ENCODE measurements around the gene WDR27. TPM values are rescaled to one million over a fixed set of nuclear protein-coding genes. Genes with fewer than 3 reads are reported as not detected.
"Not testable (repeated sequence)": the region's sequence is repeated elsewhere in the genome, so short reads cannot be mapped to it uniquely, and the experiment has no call there.

The WDR27 gene
- total RNA-seq, 2 experiments from 2014 or later: 37.9 to 38.3 TPM

- intact Hi-C loops (cut with micrococcal nuclease): loop anchor here (2.0 to 5.0 kb wide), 2 partner anchors 489 to 591 kb away; partner anchors contain the start of gene DLL1
- CTCF ChIA-PET: interaction anchor here (1.0 to 1.1 kb wide), 2 partner anchors 16 to 23 kb away, joined by 3 read pairs; no protein-coding TSS in a partner anchor
- H3K9me3 Mint-ChIP-seq: no peaks in the 10 kb centered on the region
- no peaks in the 10 kb centered on the region for H3K27me3 Mint-ChIP-seq (ENCODE audit: low read depth)
- H3K4me3 Mint-ChIP-seq: peak overlapping the region; percentile 85
- H3K27ac Mint-ChIP-seq: peak overlapping the region; percentile 79
- peak; percentile 13 for DNase-seq
- peaks cover 38% of the 10 kb centered on the region for H3K4me1 Mint-ChIP-seq (ENCODE audit: low read depth)
- peaks cover 29% of the 10 kb centered on the region for H3K36me3 Mint-ChIP-seq (ENCODE audit: low read depth)
These were observed 397 bp downstream of the WDR27 start for GRCh38 chr6:169701311-169701953.

GRCh38 chr6:169700296-169700695, 1.5 kb downstream of the WDR27 start:
- CTCF ChIA-PET: interaction anchor here (0.6 kb wide), 1 partner anchor 390 kb away, joined by 3 read pairs; no protein-coding TSS in a partner anchor
- H3K27ac Mint-ChIP-seq: no peak overlapping the region
- H3K9me3 Mint-ChIP-seq: peaks cover 4% of the 10 kb centered on the region

DNA sequence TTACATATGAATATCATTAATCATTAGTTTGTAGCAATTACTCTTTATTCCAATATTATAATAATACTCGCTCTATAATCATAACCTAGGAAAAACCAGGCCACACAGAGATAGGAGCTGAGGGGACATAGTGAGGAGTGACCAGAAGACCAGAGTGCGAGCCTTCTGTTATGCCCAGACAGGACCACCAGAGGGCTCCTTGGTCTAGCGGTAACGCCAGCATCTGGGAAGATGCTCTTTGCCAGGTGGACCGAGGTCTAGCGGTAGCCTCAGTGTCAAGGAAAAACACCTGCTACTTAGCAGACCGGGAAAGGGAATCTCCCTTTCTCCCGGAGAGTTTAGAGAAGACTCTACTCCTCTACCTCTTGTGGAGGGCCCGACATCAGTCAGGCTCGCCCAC, 4.7 kb downstream of the WDR27 start:
- Mint-ChIP-seq H3K9me3 (peaks cover 11% of the 10 kb centered on the region), H3K4me1 (ENCODE audit: low read depth) (peaks cover 12% of the 10 kb centered on the region), H3K36me3 (ENCODE audit: low read depth) (peaks cover 33% of the 10 kb centered on the region)
- intact Hi-C loops (cut with micrococcal nuclease); H3K27ac Mint-ChIP-seq; H3K4me3 Mint-ChIP-seq; CTCF ChIA-PET; H3K27me3 Mint-ChIP-seq (ENCODE audit: low read depth): not testable (repeated sequence)
- DNase-seq: peak; percentile 32

More at GRCh38 chr6:169700296-169700695, 1.5 kb downstream of the WDR27 start:
- H3K36me3 Mint-ChIP-seq (ENCODE audit: low read depth): peaks cover 31% of the 10 kb centered on the region
- H3K4me1 Mint-ChIP-seq (ENCODE audit: low read depth): peaks cover 30% of the 10 kb centered on the region
- H3K4me3 Mint-ChIP-seq: peak overlapping the region; percentile 2
- no peak for DNase-seq
- no peaks in the 10 kb centered on the region for H3K27me3 Mint-ChIP-seq (ENCODE audit: low read depth)
- intact Hi-C loops (cut with micrococcal nuclease): loop anchor here (2.0 to 5.0 kb wide), 2 partner anchors 487 to 592 kb away; partner anchors contain the start of gene DLL1

DNA sequence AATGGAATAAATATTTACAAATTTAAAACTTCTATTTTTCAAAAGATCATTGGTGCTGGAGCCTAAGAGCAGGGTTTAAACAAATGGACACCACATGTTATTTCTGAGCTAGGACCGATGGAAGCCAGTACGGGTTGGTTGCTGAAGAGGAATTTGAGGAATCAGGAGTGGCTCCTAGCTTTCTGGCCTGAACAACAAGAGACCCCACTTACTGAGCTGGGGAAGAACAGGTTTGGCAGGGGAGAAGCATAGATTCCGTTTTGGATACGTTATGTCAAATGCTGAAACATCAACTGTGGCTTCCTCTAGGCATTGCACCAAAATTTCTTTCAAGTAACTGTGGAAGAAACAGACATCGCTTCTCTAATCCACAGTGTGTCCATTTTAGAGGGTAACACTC, 6.7 kb downstream of the WDR27 start:
- Mint-ChIP-seq H3K4me3 (no peak overlapping the region), H3K27ac (no peak overlapping the region), H3K4me1 (ENCODE audit: low read depth) (peaks cover 7% of the 10 kb centered on the region), H3K36me3 (ENCODE audit: low read depth) (peaks cover 42% of the 10 kb centered on the region), H3K9me3 (peaks cover 11% of the 10 kb centered on the region), H3K27me3 (ENCODE audit: low read depth) (no peaks in the 10 kb centered on the region)
- DNase-seq: no peak
- CTCF ChIA-PET: interaction anchor here (0.9 kb wide), 1 partner anchor 99 kb away, joined by 4 read pairs; no protein-coding TSS in a partner anchor
- intact Hi-C loops (cut with micrococcal nuclease): no loop called here

DNA sequence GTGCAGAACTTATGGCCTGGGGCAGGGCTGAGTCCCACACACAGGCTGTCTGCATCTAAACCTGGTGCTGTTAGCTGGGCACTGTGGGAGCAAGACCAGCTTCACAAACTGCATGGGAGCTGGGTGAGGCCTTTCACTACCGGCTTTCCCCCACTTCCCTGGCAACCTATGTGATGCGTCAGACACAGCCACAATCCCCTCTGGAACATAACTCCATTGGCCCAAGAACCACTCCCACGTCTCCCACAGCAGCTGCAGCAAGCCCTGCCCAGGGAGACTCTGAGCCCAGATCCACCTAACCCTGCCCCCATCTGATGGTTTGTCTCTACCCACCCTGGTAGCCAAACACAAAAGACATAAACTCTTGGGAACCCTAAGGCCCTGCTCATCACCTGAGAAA, 9.3 kb downstream of the WDR27 start:
- Mint-ChIP-seq H3K4me3 (no peak overlapping the region), H3K36me3 (ENCODE audit: low read depth) (peaks cover 49% of the 10 kb centered on the region), H3K4me1 (ENCODE audit: low read depth) (peaks cover under 1% of the 10 kb centered on the region), H3K9me3 (peaks cover 11% of the 10 kb centered on the region), H3K27ac (no peak overlapping the region), H3K27me3 (ENCODE audit: low read depth) (no peaks in the 10 kb centered on the region)
- intact Hi-C loops (cut with micrococcal nuclease): no loop called here
- no peak for DNase-seq
- CTCF ChIA-PET: interaction anchor here (0.7 to 0.9 kb wide), 2 partner anchors 16 to 301 kb away, joined by 3 to 4 read pairs; no protein-coding TSS in a partner anchor

DNA sequence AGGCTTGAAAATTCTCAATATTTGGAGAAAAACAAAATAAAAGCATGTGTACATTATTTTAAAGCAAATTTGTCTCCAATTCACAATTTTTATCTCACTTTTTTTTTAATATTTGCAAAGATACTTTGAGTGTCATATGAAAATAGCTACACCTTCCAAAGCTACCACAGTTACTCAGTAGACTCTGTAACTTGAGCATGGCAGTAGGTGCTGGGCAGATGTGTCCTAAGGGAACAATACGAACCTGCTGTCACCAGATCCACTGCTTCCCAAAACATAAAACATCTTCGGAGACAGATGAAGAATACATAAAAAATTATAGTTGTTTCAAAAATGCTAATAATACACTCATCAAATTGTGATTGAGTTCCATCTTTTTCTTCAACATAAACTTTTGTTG, 10.6 kb downstream of the WDR27 start:
- intact Hi-C loops (cut with micrococcal nuclease): no loop called here
- H3K4me3 Mint-ChIP-seq: no peak overlapping the region
- no peaks in the 10 kb centered on the region for H3K4me1 Mint-ChIP-seq (ENCODE audit: low read depth)
- no peaks in the 10 kb centered on the region for H3K27me3 Mint-ChIP-seq (ENCODE audit: low read depth)
- H3K36me3 Mint-ChIP-seq (ENCODE audit: low read depth): peaks cover 56% of the 10 kb centered on the region
- no peak overlapping the region for H3K27ac Mint-ChIP-seq
- no peak for DNase-seq
- H3K9me3 Mint-ChIP-seq: peaks cover 14% of the 10 kb centered on the region
- CTCF ChIA-PET: no interaction called here

DNA sequence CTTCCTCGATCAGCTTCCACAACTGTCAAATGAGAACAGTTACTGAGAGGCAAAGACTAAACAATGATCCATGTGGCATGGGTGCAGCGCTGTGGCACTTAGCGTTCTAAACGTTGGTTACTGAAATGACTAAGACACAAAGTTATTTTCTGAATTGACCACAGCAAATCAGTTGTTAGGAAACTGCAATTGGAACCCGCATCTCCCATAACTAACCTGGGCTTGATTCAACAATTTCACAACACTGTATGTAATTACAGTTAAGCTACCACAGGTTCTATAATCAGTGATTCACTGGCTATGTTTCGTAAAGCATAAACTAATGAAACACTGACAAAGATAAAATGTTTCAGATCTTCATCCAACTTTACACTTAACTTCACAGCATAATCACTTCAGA, 12.5 kb downstream of the WDR27 start:
- intact Hi-C loops (cut with micrococcal nuclease): no loop called here
- no peaks in the 10 kb centered on the region for H3K4me1 Mint-ChIP-seq (ENCODE audit: low read depth)
- H3K27me3 Mint-ChIP-seq (ENCODE audit: low read depth): no peaks in the 10 kb centered on the region
- peaks cover 22% of the 10 kb centered on the region for H3K9me3 Mint-ChIP-seq
- no peak overlapping the region for H3K4me3 Mint-ChIP-seq
- peaks cover 63% of the 10 kb centered on the region for H3K36me3 Mint-ChIP-seq (ENCODE audit: low read depth)
- no peak overlapping the region for H3K27ac Mint-ChIP-seq
- no peak for DNase-seq
- CTCF ChIA-PET: no interaction called here

DNA sequence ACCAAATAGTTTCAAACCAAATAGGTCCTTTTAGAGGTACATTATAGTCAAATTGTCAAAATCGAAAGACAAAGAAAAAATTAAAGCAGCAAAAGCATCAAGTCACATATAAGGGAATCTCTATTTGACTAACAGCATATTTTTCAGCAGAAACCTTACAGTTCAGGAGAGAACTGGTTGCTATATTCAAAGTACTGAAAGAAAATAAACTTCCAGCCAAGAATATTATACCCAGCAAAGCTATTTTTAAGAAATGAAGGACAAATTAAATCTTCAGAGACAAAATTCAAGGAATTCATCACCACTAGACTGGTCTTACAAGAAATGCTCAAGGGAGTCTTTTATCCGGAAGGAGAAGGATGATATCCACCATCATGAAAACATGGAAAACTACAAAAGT, 16.0 kb downstream of the WDR27 start:
- H3K36me3 Mint-ChIP-seq (ENCODE audit: low read depth): peaks cover 67% of the 10 kb centered on the region
- peaks cover 3% of the 10 kb centered on the region for H3K4me1 Mint-ChIP-seq (ENCODE audit: low read depth)
- no peak overlapping the region for H3K27ac Mint-ChIP-seq
- peaks cover 15% of the 10 kb centered on the region for H3K9me3 Mint-ChIP-seq
- intact Hi-C loops (cut with micrococcal nuclease): no loop called here
- H3K27me3 Mint-ChIP-seq (ENCODE audit: low read depth): no peaks in the 10 kb centered on the region
- H3K4me3 Mint-ChIP-seq: no peak overlapping the region
- DNase-seq: no peak
- CTCF ChIA-PET: no interaction called here

DNA sequence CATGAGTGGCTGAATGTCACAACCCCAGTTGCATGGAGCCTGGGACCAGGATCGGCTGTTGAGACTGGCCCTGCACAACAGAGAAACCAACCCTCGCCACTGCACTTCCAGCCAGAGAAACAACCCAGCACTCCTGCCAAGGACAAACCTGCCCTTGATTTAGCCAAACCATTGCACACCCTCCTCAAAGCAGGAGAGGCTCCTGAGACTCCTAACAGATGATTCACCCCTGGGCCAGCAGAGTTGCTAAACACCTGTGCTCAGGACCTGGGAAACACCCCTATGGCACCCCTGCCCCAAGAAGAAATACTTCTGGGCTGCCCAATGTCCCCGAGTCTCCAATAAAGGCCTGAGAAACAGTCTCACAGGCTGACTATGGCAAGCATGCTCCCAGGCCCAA, 17.8 kb downstream of the WDR27 start:
- Mint-ChIP-seq H3K27me3 (ENCODE audit: low read depth) (no peaks in the 10 kb centered on the region), H3K27ac (no peak overlapping the region), H3K9me3 (peaks cover 15% of the 10 kb centered on the region), H3K4me3 (no peak overlapping the region), H3K36me3 (ENCODE audit: low read depth) (peaks cover 70% of the 10 kb centered on the region), H3K4me1 (ENCODE audit: low read depth) (peaks cover 3% of the 10 kb centered on the region)
- no peak for DNase-seq
- intact Hi-C loops (cut with micrococcal nuclease): no loop called here
- CTCF ChIA-PET: no interaction called here

GRCh38 chr6:169678342-169678741, 23.5 kb downstream of the WDR27 start:
- no peak overlapping the region for H3K4me3 Mint-ChIP-seq
- H3K9me3 Mint-ChIP-seq: no peaks in the 10 kb centered on the region
- CTCF ChIA-PET: interaction anchor here (1.0 kb wide), 1 partner anchor 23 kb away, joined by 3 read pairs; the partner anchor contains the start of genes C6orf120 and WDR27
- intact Hi-C loops (cut with micrococcal nuclease): no loop called here
- no peaks in the 10 kb centered on the region for H3K4me1 Mint-ChIP-seq (ENCODE audit: low read depth)
- no peak for DNase-seq
- H3K27me3 Mint-ChIP-seq (ENCODE audit: low read depth): no peaks in the 10 kb centered on the region
- peaks cover 47% of the 10 kb centered on the region for H3K36me3 Mint-ChIP-seq (ENCODE audit: low read depth)
- no peak overlapping the region for H3K27ac Mint-ChIP-seq

DNA sequence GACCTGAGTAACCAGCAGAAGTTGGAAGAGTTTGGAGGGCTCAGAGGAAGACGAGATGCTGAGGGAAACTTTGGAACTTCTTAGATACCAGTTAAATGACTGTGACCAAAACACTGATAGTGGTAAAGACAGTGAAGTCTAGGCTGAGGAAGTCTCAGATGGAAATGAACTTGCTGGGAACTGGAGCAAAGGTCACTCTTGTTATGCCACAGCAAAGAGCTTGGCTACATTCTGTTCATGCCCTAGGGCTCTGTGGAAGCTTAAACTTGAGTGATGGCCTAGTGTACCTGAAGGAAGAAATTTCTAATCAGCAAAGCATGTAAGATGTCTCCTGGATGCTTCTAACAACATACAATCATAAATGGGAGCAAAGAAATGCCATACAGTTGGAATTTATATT, 24.7 kb downstream of the WDR27 start:
- H3K36me3 Mint-ChIP-seq (ENCODE audit: low read depth): peaks cover 38% of the 10 kb centered on the region
- H3K27me3 Mint-ChIP-seq (ENCODE audit: low read depth): no peaks in the 10 kb centered on the region
- intact Hi-C loops (cut with micrococcal nuclease): no loop called here
- CTCF ChIA-PET: no interaction called here
- no peaks in the 10 kb centered on the region for H3K4me1 Mint-ChIP-seq (ENCODE audit: low read depth)
- no peak for DNase-seq
- no peak overlapping the region for H3K27ac Mint-ChIP-seq
- H3K4me3 Mint-ChIP-seq: no peak overlapping the region
- no peaks in the 10 kb centered on the region for H3K9me3 Mint-ChIP-seq

DNA sequence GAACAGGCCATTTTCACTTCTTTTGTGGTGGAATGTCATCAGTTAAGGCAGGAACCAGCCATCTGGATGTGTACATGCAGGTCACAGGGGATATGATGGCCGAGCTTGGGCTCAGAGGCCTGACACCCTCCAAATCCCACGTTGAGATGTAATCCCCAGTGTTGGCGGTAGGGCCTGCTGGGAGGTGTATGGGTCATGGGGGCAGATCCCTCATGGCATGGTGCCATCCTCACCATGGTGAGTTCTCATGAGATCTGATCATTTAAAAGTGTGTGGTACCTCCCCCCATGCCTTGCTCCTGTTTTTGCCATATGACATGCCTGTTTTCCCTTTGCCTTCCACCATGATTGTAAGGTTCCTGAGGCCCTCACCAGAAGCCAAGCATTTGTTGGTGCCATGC, 26.8 kb downstream of the WDR27 start:
- Mint-ChIP-seq H3K9me3 (no peaks in the 10 kb centered on the region), H3K4me3 (no peak overlapping the region), H3K36me3 (ENCODE audit: low read depth) (peaks cover 35% of the 10 kb centered on the region), H3K4me1 (ENCODE audit: low read depth) (peaks cover under 1% of the 10 kb centered on the region), H3K27me3 (ENCODE audit: low read depth) (no peaks in the 10 kb centered on the region), H3K27ac (no peak overlapping the region)
- intact Hi-C loops (cut with micrococcal nuclease): no loop called here
- CTCF ChIA-PET: no interaction called here
- DNase-seq: no peak

GRCh38 chr6:169671563-169671962, 30.3 kb downstream of the WDR27 start:
- Mint-ChIP-seq H3K4me1 (ENCODE audit: low read depth) (peaks cover 4% of the 10 kb centered on the region), H3K27me3 (ENCODE audit: low read depth) (no peaks in the 10 kb centered on the region), H3K27ac (no peak overlapping the region), H3K4me3 (no peak overlapping the region), H3K36me3 (ENCODE audit: low read depth) (peaks cover 31% of the 10 kb centered on the region), H3K9me3 (no peaks in the 10 kb centered on the region)
- no peak for DNase-seq
- intact Hi-C loops (cut with micrococcal nuclease): no loop called here
- CTCF ChIA-PET: no interaction called here

Measured in activated naive CD4-positive, alpha-beta T cell treated with anti-CD3 and anti-CD28 coated beads for 36 hours (primary cell).